ENCODE measurements around the gene TMEM158. TPM values are rescaled to one million over a fixed set of nuclear protein-coding genes. Genes with fewer than 3 reads are reported as not detected.
A peak's percentile ranks its signal among the peaks of the same experiment; 100 is the strongest.

Gene TMEM158
- total and polyA plus RNA-seq, 2 of the 8 experiments (the other 6 are each of a cell fraction or from before 2014, with no cell fraction given), result 6.8 to 30.3 TPM

DNA sequence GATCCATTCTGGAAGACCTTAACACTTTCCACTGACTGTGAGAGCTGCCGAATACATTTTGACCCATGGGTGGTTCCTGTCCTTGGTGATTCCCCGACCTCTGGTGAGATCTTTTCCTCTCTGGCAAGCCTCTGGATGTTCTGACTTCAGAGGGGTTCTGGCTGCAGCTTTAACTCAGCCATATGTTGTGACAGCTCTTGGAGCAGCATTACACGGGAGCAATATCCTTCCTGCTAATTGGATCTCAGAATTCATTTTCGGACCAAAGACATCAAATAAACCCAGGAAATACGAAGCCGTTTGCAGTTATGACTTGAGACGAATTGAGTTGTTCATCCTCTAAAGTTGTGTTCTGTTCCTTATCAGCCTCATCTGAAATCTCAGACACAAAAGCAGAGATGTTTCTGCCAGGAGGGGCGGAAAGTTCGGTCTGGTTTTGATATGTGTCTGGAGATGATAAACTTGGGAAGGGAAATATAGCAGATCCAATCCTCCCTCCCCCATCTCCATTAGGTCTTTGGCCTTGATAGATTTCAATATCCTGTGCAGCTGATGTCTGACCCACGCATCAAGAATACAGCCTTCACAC is 10.0 kb downstream of the TMEM158 start:
- Histone ChIP-seq H4K20me1 (replicated peaks in 1 of 2; ENCODE audit: control insufficient read depth in 1 of 2, insufficient read depth in 2 of 2, low read length in 2 of 2) (no peaks in the 10 kb centered on the region), H3K18ac (ENCODE audit: extremely low read depth, low read length) (no peak overlapping the region), H4K8ac (ENCODE audit: extremely low read depth, insufficient read depth, low read length) (no peak overlapping the region), H2BK12ac (ENCODE audit: low read depth, low read length) (no peak overlapping the region), H3K27me3 (replicated peaks in 1 of 4; ENCODE audit: control insufficient read depth in 3 of 4, extremely low read depth in 1 of 4, insufficient read depth in 3 of 4, low read length in 3 of 4) (no peaks in the 10 kb centered on the region), H3K23ac (ENCODE audit: insufficient read length) (no peak overlapping the region), H3K9me3 (ENCODE audit: insufficient read depth in 2 of 2, low read depth in 1 of 2, low read length in 1 of 2) (no peaks in the 10 kb centered on the region), H2BK15ac (ENCODE audit: low read length) (no peak overlapping the region), H3K56ac (replicated peaks; ENCODE audit: insufficient read length, low read depth, low read length) (no peak overlapping the region), H3K9ac (replicated peaks in 1 of 4; ENCODE audit: extremely low read depth in 1 of 4, low read depth in 3 of 4, low read length in 3 of 4) (no peak overlapping the region), H3K14ac (ENCODE audit: insufficient read length) (no peak overlapping the region), H2AFZ (ENCODE audit: low read length) (no peak overlapping the region), H2AK5ac (ENCODE audit: low read depth, low read length) (no peak overlapping the region), H3K23me2 (ENCODE audit: low read depth, low read length) (no peaks in the 10 kb centered on the region), H3K4me3 (ENCODE audit: extremely low read depth in 1 of 4, insufficient read depth in 2 of 4, low read depth in 3 of 4, low read length in 4 of 4) (no peak overlapping the region), H4K5ac (ENCODE audit: insufficient read length, low read depth, low read length) (no peak overlapping the region), H3K27ac (ENCODE audit: low read depth, low read length) (no peak overlapping the region), H3K79me2 (ENCODE audit: control insufficient read depth in 1 of 2, insufficient read depth in 2 of 2, low read length in 2 of 2) (no peaks in the 10 kb centered on the region), H4K91ac (replicated peaks; ENCODE audit: insufficient read length, low read length) (no peak overlapping the region), H2BK120ac (replicated peaks; ENCODE audit: low read depth, low read length) (no peak overlapping the region), H3K36me3 (ENCODE audit: control insufficient read depth in 2 of 4, insufficient read depth in 4 of 4, low read length in 3 of 4) (no peaks in the 10 kb centered on the region), H3K79me1 (ENCODE audit: low read depth, low read length) (no peaks in the 10 kb centered on the region), H3K4me2 (ENCODE audit: insufficient read depth in 1 of 2, low read depth in 2 of 2, low read length in 2 of 2) (no peak overlapping the region), H2BK20ac (ENCODE audit: low read length) (0 out of 2 replicates have a peak overlapping the region, but pooled peaks have one; percentile 21), H3K4ac (replicated peaks; ENCODE audit: insufficient read length, low read depth, low read length) (no peak overlapping the region), H3K4me1 (replicated peaks in 1 of 4; ENCODE audit: control insufficient read depth in 3 of 4, insufficient read depth in 4 of 4, low read length in 3 of 4) (peaks cover 0 to 5% (median 0%) of the 10 kb centered on the region in 4 experiments; a peak in 1 of 7 replicates), H2BK5ac (ENCODE audit: low read depth, low read length) (no peak overlapping the region)
- 90% methylated on average over 10 of the region's 10 CpGs; no CpG with 5 or more reads in 1 of the 2 experiments for WGBS, 2 experiments (ENCODE audit: extremely low coverage in 1 of 2, insufficient coverage in 1 of 2, insufficient read length in 1 of 2, insufficient replicate concordance in 2 of 2, low coverage in 1 of 2, low lambda C conversion rate in 2 of 2, missing lambda C conversion rate in 1 of 2)
- FAIRE-seq, result no peak
- ChIA-PET POLR2A (ENCODE audit: partially characterized antibody) (no interaction called here), CTCF (ENCODE audit: partially characterized antibody) (interaction anchor here (0.6 to 8.0 kb wide), 5 partner anchors 8 to 175 kb away, joined by 3 to 62 read pairs (median 4); no protein-coding TSS in a partner anchor)
- DNase-seq (ENCODE audit: low read depth in 1 of 2, low spot score in 2 of 2), result no peak
- no peak for TF ChIP-seq RXRA (IDR thresholded peaks at IDR 0.05; ENCODE audit: insufficient read depth, low read depth, low read length)
- TF ChIP-seq GABPA (IDR thresholded peaks at IDR 0.05; ENCODE audit: borderline replicate concordance, insufficient read depth, low read length), result no peak
- no peak for TF ChIP-seq TAF7 (optimal IDR thresholded peaks at IDR 0.05; ENCODE audit: borderline replicate concordance, low read depth, low read length)
- no peak for TF ChIP-seq HDAC2 (IDR thresholded peaks at IDR 0.05; ENCODE audit: borderline replicate concordance in 1 of 2, low read depth in 2 of 2, low read length in 2 of 2)
- no peak for TF ChIP-seq FOSL1 (IDR thresholded peaks at IDR 0.05; ENCODE audit: insufficient read depth, low read depth, low read length)
- no peak for TF ChIP-seq EP300 (IDR thresholded peaks at IDR 0.05; ENCODE audit: borderline replicate concordance in 1 of 2, low read depth in 2 of 2, low read length in 2 of 2)
- no peak for TF ChIP-seq EZH2 (IDR thresholded peaks at IDR 0.05; ENCODE audit: low read depth, low read length, severe bottlenecking)
- TF ChIP-seq NANOG (IDR thresholded peaks at IDR 0.05; ENCODE audit: insufficient read depth, low read depth, low read length, poor library complexity, severe bottlenecking), result no peak
- no peak for TF ChIP-seq JUN (IDR thresholded peaks at IDR 0.05; ENCODE audit: low read depth, low read length)
- TF ChIP-seq TCF12 (IDR thresholded peaks at IDR 0.05; ENCODE audit: low read depth, low read length), result no peak
- TF ChIP-seq, protein P1, sequence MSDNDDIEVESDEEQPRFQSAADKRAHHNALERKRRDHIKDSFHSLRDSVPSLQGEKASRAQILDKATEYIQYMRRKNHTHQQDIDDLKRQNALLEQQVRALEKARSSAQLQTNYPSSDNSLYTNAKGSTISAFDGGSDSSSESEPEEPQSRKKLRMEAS (IDR thresholded peaks at IDR 0.05), result no peak
- TF ChIP-seq CBX5 (IDR thresholded peaks at IDR 0.05; ENCODE audit: low read depth, low read length), result no peak

Measured in H1 (cell line).